ENCODE data around the gene ANO3. TPM values are rescaled to one million over a fixed set of nuclear protein-coding genes. Genes with fewer than 3 reads are reported as not detected.

The ANO3 gene
- total RNA-seq, 1 donor: 5.9 TPM

DNA sequence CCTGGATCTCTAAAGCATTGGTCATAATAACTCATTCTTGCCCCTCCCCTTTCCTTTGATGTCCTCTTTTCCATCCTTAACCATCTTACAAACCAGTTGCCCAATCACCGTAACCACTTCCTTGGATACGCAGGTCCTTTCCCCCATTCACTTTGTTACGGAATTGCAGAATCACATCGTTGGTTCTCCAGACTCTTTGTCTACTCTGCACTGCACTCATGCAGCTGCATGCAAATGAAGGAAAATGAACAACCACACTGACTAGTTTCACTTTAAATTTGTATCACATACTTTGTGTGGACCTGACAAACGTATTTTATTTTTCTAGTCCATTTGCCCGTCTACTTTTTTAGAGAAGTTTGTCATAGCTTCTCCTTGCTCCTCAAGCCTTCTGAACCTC lies 320.0 kb downstream of the ANO3 start:
- no peak for DNase-seq (ENCODE audit: low read depth)
- no peak overlapping the region for H3K4me3 ChIP-seq (ENCODE audit: low read depth, low read length)
- TF ChIP-seq, protein P1, sequence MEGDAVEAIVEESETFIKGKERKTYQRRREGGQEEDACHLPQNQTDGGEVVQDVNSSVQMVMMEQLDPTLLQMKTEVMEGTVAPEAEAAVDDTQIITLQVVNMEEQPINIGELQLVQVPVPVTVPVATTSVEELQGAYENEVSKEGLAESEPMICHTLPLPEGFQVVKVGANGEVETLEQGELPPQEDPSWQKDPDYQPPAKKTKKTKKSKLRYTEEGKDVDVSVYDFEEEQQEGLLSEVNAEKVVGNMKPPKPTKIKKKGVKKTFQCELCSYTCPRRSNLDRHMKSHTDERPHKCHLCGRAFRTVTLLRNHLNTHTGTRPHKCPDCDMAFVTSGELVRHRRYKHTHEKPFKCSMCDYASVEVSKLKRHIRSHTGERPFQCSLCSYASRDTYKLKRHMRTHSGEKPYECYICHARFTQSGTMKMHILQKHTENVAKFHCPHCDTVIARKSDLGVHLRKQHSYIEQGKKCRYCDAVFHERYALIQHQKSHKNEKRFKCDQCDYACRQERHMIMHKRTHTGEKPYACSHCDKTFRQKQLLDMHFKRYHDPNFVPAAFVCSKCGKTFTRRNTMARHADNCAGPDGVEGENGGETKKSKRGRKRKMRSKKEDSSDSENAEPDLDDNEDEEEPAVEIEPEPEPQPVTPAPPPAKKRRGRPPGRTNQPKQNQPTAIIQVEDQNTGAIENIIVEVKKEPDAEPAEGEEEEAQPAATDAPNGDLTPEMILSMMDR (IDR thresholded peaks at IDR 0.05; ENCODE audit: insufficient read depth, low read length): no peak

DNA sequence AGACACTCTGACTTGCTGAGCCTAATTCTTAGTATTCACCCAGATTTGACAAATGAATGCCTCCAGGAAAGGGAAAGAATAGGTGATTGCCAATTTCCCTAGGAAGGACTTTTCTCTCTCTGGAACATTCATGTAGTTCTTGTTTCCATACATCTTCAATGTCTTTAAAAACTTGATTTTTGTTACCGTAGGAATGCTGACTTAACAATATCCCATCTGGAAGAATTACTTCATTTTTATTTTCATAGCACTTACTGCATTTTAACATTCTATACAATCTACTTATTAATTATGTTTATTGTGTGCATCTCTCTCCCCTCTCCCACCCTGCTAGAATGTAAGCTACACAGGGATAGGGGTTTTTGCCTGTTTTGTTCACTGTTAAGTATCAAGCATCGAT lies 323.4 kb downstream of the ANO3 start:
- TF ChIP-seq, protein P1 (IDR thresholded peaks at IDR 0.05; ENCODE audit: insufficient read depth, low read length): no peak
- no peak for DNase-seq (ENCODE audit: low read depth)
- no peak overlapping the region for H3K4me3 ChIP-seq (ENCODE audit: low read depth, low read length)

DNA sequence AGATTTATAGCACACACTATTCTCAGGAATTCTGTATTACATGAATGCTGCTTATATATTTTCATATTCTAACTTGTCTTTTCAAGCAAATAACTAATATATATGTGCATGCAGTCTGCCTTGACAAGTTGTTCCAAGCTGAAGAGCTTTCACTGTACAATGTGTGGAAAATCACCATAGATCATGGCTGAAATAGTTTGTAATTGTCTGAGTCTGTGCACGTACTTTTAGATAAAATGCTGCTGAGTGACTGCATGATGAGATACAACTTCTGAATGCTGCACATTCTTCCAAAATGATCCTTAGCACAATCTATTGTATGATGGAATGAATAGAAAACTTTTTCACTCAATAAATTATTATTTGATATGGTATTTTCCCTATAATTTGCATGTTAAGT lies 331.0 kb downstream of the ANO3 start:
- no peak for DNase-seq (ENCODE audit: low read depth)
- no peak overlapping the region for H3K4me3 ChIP-seq (ENCODE audit: low read depth, low read length)
- TF ChIP-seq, protein P1 (IDR thresholded peaks at IDR 0.05; ENCODE audit: insufficient read depth, low read length): no peak

DNA sequence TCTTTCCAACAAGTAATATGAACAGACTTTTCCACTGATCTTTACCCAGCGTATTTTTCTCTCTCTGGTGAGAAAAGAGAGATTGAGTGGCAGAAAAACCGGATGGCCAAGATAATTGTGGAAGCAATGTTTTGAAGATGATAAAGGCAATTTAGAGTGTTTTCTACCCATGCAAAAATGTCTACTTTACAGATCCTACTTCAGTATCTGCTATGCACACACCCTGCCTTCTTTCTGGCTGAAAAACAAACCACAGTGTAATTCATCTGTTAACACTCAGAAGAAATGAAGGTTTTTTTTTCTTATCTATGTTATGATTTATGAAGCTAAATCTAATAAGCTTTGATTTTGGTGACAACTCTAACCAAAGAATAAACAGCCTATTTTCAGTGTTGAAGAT lies 333.1 kb downstream of the ANO3 start:
- H3K4me3 ChIP-seq (ENCODE audit: low read depth, low read length): no peak overlapping the region
- no peak for DNase-seq (ENCODE audit: low read depth)
- TF ChIP-seq, protein P1 (IDR thresholded peaks at IDR 0.05; ENCODE audit: insufficient read depth, low read length): no peak

DNA sequence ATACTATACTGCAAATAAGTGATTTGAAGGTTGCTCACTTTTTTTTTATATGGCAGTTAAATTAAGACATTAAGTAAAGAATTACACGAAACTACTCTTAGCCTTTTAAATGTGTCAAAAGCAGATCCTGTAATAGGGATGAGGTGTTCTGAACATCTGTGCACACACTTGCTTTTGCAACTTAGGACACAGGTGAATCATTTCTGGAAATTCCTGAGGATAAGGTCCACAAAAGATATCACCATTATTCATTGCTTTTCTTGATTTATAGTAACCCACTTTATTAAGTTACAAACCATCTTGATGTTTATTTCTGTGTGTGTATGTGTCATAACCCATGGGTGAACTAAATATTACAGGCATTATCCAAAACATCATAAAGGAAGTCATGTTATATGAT lies 334.0 kb downstream of the ANO3 start:
- TF ChIP-seq, protein P1 (IDR thresholded peaks at IDR 0.05; ENCODE audit: insufficient read depth, low read length): no peak
- no peak overlapping the region for H3K4me3 ChIP-seq (ENCODE audit: low read depth, low read length)
- no peak for DNase-seq (ENCODE audit: low read depth)

DNA sequence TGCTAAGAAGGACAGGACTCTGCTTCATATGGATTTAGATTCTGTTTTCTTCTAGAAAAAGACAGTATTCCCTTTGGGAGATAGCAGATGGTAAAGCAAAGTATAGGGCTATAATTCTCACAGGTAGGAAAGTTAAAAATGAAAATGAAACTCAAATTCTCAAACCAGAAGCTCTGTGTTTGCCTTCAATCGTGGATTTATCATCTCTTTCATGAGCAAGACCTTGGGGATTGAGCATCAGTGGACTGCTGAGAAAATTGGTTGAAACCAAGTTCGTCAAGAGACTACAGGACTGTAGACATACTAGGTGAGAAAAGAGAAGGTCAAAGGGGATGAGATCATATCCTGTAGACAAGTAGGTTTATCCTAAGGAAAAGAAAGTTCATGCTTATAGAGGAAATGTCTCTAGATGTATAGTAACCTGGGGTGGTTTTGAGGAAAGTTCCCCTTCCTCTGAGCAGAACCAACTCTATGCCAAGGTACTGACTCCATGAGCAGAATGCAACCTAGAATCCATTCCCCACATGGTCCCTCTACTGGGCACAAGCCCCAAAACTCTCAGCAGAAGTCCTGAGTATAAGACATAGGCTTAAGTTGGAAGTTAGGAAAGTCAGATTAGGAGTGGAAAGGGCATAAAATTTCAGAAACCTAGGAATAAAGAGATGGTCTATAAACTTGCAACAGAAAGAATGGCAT lies 343.5 kb downstream of the ANO3 start:
- TF ChIP-seq, protein P1 (IDR thresholded peaks at IDR 0.05; ENCODE audit: insufficient read depth, low read length): no peak
- H3K4me3 ChIP-seq (ENCODE audit: low read depth, low read length): no peak overlapping the region
- no peak for DNase-seq (ENCODE audit: low read depth)

DNA sequence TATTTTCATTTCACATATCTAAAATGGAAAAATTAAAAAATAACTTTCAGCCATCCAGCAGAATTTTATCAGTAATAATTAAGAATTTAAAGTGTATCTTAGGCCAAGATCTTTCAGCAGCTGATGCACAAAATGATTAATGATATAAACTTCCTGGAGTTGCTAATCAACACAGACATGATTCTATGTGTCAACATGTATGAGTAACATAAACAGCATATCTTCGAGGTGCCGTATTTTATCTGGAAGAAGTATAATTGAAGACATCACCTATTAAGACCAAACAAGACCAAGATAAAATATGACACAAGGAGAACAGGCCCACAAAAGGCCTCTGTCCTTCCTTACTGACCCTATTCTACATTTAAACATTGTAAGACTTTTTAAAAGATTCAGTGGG lies 344.7 kb downstream of the ANO3 start:
- TF ChIP-seq, protein P1 (IDR thresholded peaks at IDR 0.05; ENCODE audit: insufficient read depth, low read length): no peak
- no peak overlapping the region for H3K4me3 ChIP-seq (ENCODE audit: low read depth, low read length)
- no peak for DNase-seq (ENCODE audit: low read depth)

All from fibroblast of the aortic adventitia (primary cell).